Hepatocyte (in vitro differentiated cells): ENCODE measurements around the gene EIF3K. TPM values are rescaled to one million over a fixed set of nuclear protein-coding genes. Genes with fewer than 3 reads are reported as not detected.

ENCODE experiments used
- DNase-seq: peaks from one replicate; pipeline ENCODE4 v3.0.0-alpha.2; 2016; ENCODE audit warnings: low spot score
- H2AFZ ChIP-seq: fragments of 200-600 bp; sonication (generic); 2 replicates; pipeline ENCODE4 v1.6.0; 2016; ENCODE audit warnings: antibody characterized with exemption, mild to moderate bottlenecking
- H3K27ac ChIP-seq: fragments of 200-600 bp; sonication (generic); 2 replicates; pipeline ENCODE4 v1.5.1; 2016; ENCODE audit warnings: mild to moderate bottlenecking
- H3K27me3 ChIP-seq: fragments of 200-600 bp; sonication (generic); 2 replicates; pipeline ENCODE4 v1.6.1; 2016
- H3K36me3 ChIP-seq: fragments of 200-600 bp; sonication (generic); replicated peaks from 2 replicates; pipeline ENCODE4 v1.5.1; 2016; ENCODE audit warnings: low read depth; ENCODE audit not compliant: insufficient read depth
- H3K4me1 ChIP-seq: fragments of 200-600 bp; sonication (generic); 2 replicates; pipeline ENCODE4 v1.5.1; 2016; ENCODE audit warnings: mild to moderate bottlenecking, moderate library complexity; ENCODE audit not compliant: insufficient read depth
- H3K4me2 ChIP-seq: fragments of 200-600 bp; sonication (generic); 2 replicates; pipeline ENCODE4 v1.6.0; 2016
- H3K4me3 ChIP-seq: fragments of 200-600 bp; sonication (generic); 2 replicates; pipeline ENCODE4 v1.5.1; 2016; ENCODE audit warnings: mild to moderate bottlenecking
- H3K79me2 ChIP-seq: fragments of 200-600 bp; sonication (generic); 2 replicates; pipeline ENCODE4 v1.6.0; 2017; ENCODE audit warnings: mild to moderate bottlenecking
- H3K9me2 ChIP-seq: fragments of 200-600 bp; sonication (generic); replicated peaks from 2 replicates; pipeline ENCODE4 v1.6.0; 2017; ENCODE audit warnings: mild to moderate bottlenecking; ENCODE audit not compliant: insufficient read depth
- H3K9me3 ChIP-seq: fragments of 200-600 bp; sonication (generic); 2 replicates; pipeline ENCODE4 v1.5.1; 2016; ENCODE audit warnings: low read depth, mild to moderate bottlenecking
- H4K20me1 ChIP-seq: fragments of 200-600 bp; sonication (generic); 2 replicates; pipeline ENCODE4 v1.6.0; 2016; ENCODE audit warnings: mild to moderate bottlenecking; ENCODE audit not compliant: insufficient read depth, poor library complexity, severe bottlenecking
- CTCF ChIP-seq: fragments of 200-600 bp; sonication (generic); IDR thresholded peaks from 2 replicates; pipeline ENCODE4 v1.5.1; 2016; ENCODE audit warnings: antibody characterized with exemption, mild to moderate bottlenecking; ENCODE audit not compliant: poor library complexity
- EZH2 ChIP-seq: fragments of 200-600 bp; sonication (generic); IDR thresholded peaks from 2 replicates; pipeline ENCODE4 v1.6.1; 2016; ENCODE audit warnings: antibody characterized with exemption, mild to moderate bottlenecking, borderline replicate concordance
- EZH2phosphoT487 ChIP-seq: fragments of 200-600 bp; sonication (generic); IDR thresholded peaks from one replicate; pipeline ENCODE4 v1.6.1; 2018; ENCODE audit warnings: antibody characterized with exemption, mild to moderate bottlenecking, low read depth, moderate library complexity; ENCODE audit not compliant: unreplicated experiment, severe bottlenecking
- WGBS: methylation state at CpG from one replicate; pipeline ENCODE4 v1.1.6; 2016; ENCODE audit warnings: low lambda C conversion rate; ENCODE audit errors: missing lambda C conversion rate; 5-methylcytosine and 5-hydroxymethylcytosine counted together
- polyA plus RNA-seq: library from polyadenylated mRNA; unstranded; fragments of >200 nt; fragmentation: Nextera tagmentation; extraction: Ambion mirVana; gene quantifications from 2 replicates; pipeline ENCODE4 v1.2.1, GENCODE V29; 2016
- total RNA-seq: library from RNA; depleted of rRNA; stranded (reverse); fragments of >200 nt; gene quantifications from 2 replicates; pipeline ENCODE4 v1.2.3, GENCODE V29; 2014

EIF3K gene
- total and polyA plus RNA-seq, 2 experiments from 2014 or later = 171 to 354 TPM

GRCh38 chr19:38678891-38679494 is 60.0 kb downstream of the EIF3K start:
- peak overlapping the region; percentile 97 for H3K27ac ChIP-seq
- no peak overlapping the region for H2AFZ ChIP-seq
- no peaks in the 10 kb centered on the region for H3K9me2 ChIP-seq
- WGBS = 88% methylated on average over 7 of the region's 7 CpGs
- peaks cover 92% of the 10 kb centered on the region for H3K79me2 ChIP-seq
- no peaks in the 10 kb centered on the region for H4K20me1 ChIP-seq
- no peak overlapping the region for H3K4me3 ChIP-seq
- H3K27me3 ChIP-seq = no peaks in the 10 kb centered on the region
- no peak overlapping the region for H3K4me2 ChIP-seq
- no peak for TF ChIP-seq EZH2
- TF ChIP-seq CTCF = no peak
- no peak for TF ChIP-seq EZH2phosphoT487
- no peaks in the 10 kb centered on the region for H3K9me3 ChIP-seq
- DNase-seq = no peak
- H3K4me1 ChIP-seq = peaks cover 70% of the 10 kb centered on the region
- H3K36me3 ChIP-seq = no peaks in the 10 kb centered on the region

- H3K79me2 ChIP-seq = peaks cover 86% of the 10 kb centered on the region
- H3K9me2 ChIP-seq = no peaks in the 10 kb centered on the region
- no peaks in the 10 kb centered on the region for H3K36me3 ChIP-seq
- peaks cover 70% of the 10 kb centered on the region for H3K4me1 ChIP-seq
- TF ChIP-seq EZH2phosphoT487 (no peak), EZH2 (no peak), CTCF (no peak)
- H3K9me3 ChIP-seq = no peaks in the 10 kb centered on the region
- no peaks in the 10 kb centered on the region for H3K27me3 ChIP-seq
- H4K20me1 ChIP-seq = no peaks in the 10 kb centered on the region
- no peak overlapping the region for H3K4me3 ChIP-seq
- no peak overlapping the region for H3K4me2 ChIP-seq
- peak; percentile 16 for DNase-seq
- WGBS = 79% methylated on average over 4 of the region's 4 CpGs
- peak overlapping the region; percentile 97 for H3K27ac ChIP-seq
- H2AFZ ChIP-seq = no peak overlapping the region
These were observed 60.9 kb downstream of the EIF3K start for GRCh38 chr19:38679839-38680238.

GRCh38 chr19:38682195-38682867 is 63.3 kb downstream of the EIF3K start:
- Histone ChIP-seq H3K36me3 (no peaks in the 10 kb centered on the region), H3K79me2 (peaks cover 80% of the 10 kb centered on the region), H3K4me2 (peak overlapping the region; percentile 7)

More at GRCh38 chr19:38682195-38682867, 63.3 kb downstream of the EIF3K start:
- WGBS = 98% methylated on average over 11 of the region's 11 CpGs
- H2AFZ ChIP-seq = no peak overlapping the region
- no peaks in the 10 kb centered on the region for H3K9me2 ChIP-seq
- H3K4me3 ChIP-seq = no peak overlapping the region
- no peak for TF ChIP-seq EZH2
- TF ChIP-seq CTCF = no peak
- TF ChIP-seq EZH2phosphoT487 = no peak
- no peaks in the 10 kb centered on the region for H3K27me3 ChIP-seq
- no peaks in the 10 kb centered on the region for H3K9me3 ChIP-seq
- no peak for DNase-seq
- H4K20me1 ChIP-seq = no peaks in the 10 kb centered on the region
- peaks cover 73% of the 10 kb centered on the region for H3K4me1 ChIP-seq
- H3K27ac ChIP-seq = peak overlapping the region; percentile 97
